ENCODE data around the gene OBP2B.

The OBP2B gene

GRCh38 chr9:133202688-133203453 is 6.2 kb downstream of the OBP2B start:
- H3K4me1 ChIP-seq = peaks cover 0 to 13% (median 3%) of the 10 kb centered on the region in 4 donors
- no peak for DNase-seq
- TF ChIP-seq, protein P1, sequence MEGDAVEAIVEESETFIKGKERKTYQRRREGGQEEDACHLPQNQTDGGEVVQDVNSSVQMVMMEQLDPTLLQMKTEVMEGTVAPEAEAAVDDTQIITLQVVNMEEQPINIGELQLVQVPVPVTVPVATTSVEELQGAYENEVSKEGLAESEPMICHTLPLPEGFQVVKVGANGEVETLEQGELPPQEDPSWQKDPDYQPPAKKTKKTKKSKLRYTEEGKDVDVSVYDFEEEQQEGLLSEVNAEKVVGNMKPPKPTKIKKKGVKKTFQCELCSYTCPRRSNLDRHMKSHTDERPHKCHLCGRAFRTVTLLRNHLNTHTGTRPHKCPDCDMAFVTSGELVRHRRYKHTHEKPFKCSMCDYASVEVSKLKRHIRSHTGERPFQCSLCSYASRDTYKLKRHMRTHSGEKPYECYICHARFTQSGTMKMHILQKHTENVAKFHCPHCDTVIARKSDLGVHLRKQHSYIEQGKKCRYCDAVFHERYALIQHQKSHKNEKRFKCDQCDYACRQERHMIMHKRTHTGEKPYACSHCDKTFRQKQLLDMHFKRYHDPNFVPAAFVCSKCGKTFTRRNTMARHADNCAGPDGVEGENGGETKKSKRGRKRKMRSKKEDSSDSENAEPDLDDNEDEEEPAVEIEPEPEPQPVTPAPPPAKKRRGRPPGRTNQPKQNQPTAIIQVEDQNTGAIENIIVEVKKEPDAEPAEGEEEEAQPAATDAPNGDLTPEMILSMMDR (IDR thresholded peaks at IDR 0.05) = no peak
- H3K9me3 ChIP-seq = no peaks in the 10 kb centered on the region
- no peaks in the 10 kb centered on the region for H3K36me3 ChIP-seq
- intact Hi-C loops (cut with DNase I; ENCODE audit: low total_unique reads) = no loop called here
- no peak overlapping the region for H3K4me3 ChIP-seq
- H3K27ac ChIP-seq = no peak overlapping the region
- H3K27me3 ChIP-seq = peaks cover 0 to 45% of the 10 kb centered on the region in 2 donors

GRCh38 chr9:133202145-133202513 is 6.9 kb downstream of the OBP2B start:
- intact Hi-C loops (cut with DNase I; ENCODE audit: low total_unique reads) = no loop called here
- no peak overlapping the region for H3K4me3 ChIP-seq

DNA sequence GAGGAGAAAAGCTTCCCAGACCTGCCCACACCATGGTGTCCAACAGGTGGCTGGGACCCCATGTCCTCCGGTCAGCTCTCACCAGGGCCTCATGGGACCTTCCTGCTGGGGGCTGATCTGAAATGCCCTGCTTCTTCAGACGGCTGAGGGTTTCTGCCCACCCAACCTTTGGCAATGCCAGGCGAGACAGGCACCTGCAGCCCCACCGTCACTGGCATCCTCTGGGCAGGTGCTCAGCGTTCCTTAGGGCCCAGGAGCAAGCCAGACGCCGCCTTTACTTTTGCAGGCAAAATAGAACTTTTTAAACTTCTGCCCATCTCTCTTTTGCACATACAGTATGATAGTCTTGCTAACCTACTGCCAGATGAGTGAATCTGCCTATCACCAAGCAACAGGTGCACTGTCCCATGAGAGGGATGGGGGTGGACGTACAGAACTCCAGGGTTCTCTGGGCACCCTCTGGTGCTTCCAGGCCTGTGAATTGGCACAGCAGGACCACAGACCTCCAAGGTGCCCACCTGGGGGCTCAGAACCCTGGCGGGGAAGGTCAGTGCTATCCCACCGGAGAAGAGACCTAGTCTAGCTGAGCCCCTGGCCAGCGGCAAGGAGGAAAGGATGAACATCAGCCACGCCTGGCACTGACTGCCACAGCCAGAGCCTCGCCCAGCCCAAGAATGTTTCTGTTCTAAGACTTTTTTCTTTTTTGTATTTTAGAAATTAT is 7.5 kb downstream of the OBP2B start:
- Histone ChIP-seq H3K27ac (no peak overlapping the region), H3K9me3 (no peaks in the 10 kb centered on the region), H3K36me3 (no peaks in the 10 kb centered on the region), H3K4me1 (peaks cover 0 to 13% (median 3%) of the 10 kb centered on the region in 4 donors), H3K27me3 (peaks cover 0 to 36% of the 10 kb centered on the region in 2 donors), H3K4me3 (no peak overlapping the region)
- peak in 1 of 2 donors; percentile 42 for DNase-seq
- intact Hi-C loops (cut with DNase I; ENCODE audit: low total_unique reads) = no loop called here
- TF ChIP-seq, protein P1 (IDR thresholded peaks at IDR 0.05) = no peak

More at GRCh38 chr9:133202145-133202513, 6.9 kb downstream of the OBP2B start:
- peak in 1 of 2 donors; percentile 50 for DNase-seq
- Histone ChIP-seq H3K27ac (no peak overlapping the region), H3K4me1 (peaks cover 0 to 13% (median 3%) of the 10 kb centered on the region in 4 donors), H3K36me3 (no peaks in the 10 kb centered on the region), H3K9me3 (no peaks in the 10 kb centered on the region), H3K27me3 (peaks cover 0 to 41% of the 10 kb centered on the region in 2 donors)
- TF ChIP-seq, protein P1 (IDR thresholded peaks at IDR 0.05) = no peak

DNA sequence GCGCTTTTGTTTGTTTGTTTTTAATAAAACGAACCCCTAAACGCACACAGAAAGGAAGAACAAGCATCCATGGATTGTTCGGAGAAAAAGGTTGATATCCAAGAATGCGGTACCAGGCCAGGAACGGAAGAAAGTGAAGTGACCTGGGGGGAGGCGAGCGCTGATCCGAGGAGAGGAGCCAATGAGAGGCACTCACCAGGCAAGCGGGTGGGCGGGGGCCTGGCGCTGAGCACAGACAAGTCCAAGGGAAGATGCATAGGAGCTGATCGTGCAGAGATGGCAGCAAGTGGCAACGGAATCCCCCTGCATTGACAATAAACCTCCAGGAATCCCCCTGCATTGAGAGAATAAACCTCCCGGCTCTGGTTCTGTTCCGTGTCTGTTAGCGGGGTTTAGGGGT is 8.4 kb downstream of the OBP2B start:
- TF ChIP-seq, protein P1 (IDR thresholded peaks at IDR 0.05) = no peak
- H3K9me3 ChIP-seq = no peaks in the 10 kb centered on the region
- peaks cover 0 to 30% of the 10 kb centered on the region in 2 donors for H3K27me3 ChIP-seq
- DNase-seq = no peak
- no peaks in the 10 kb centered on the region for H3K36me3 ChIP-seq
- peaks cover 0 to 13% (median 3%) of the 10 kb centered on the region in 4 donors for H3K4me1 ChIP-seq
- no peak overlapping the region for H3K27ac ChIP-seq
- H3K4me3 ChIP-seq = no peak overlapping the region
- intact Hi-C loops (cut with DNase I; ENCODE audit: low total_unique reads) = no loop called here

- Histone ChIP-seq H3K27me3 (peaks cover 0 to 29% of the 10 kb centered on the region in 2 donors), H3K27ac (peak overlapping the region; percentile 29 to 58), H3K36me3 (peaks cover 0 to 3% (median 0%) of the 10 kb centered on the region in 3 donors), H3K4me1 (peaks cover 0 to 13% (median 3%) of the 10 kb centered on the region in 4 donors), H3K4me3 (peak overlapping the region; percentile 52 to 56), H3K9me3 (peaks cover 0 to 5% (median 0%) of the 10 kb centered on the region in 3 donors)
- no peak for DNase-seq
- TF ChIP-seq, protein P1 (IDR thresholded peaks at IDR 0.05) = peak in 1 of 2 experiments; percentile 15
- intact Hi-C loops (cut with DNase I; ENCODE audit: low total_unique reads) = no loop called here
Observed at GRCh38 chr9:133199648-133200321, 9.3 kb downstream of the OBP2B start.

Data from tibial artery (tissue), 4 donors.